Fibroblast of lung (primary cell): ENCODE results near the gene MLF2. TPM values are rescaled to one million over a fixed set of nuclear protein-coding genes. Genes with fewer than 3 reads are reported as not detected.

Experiments
- DNase-seq, 2 donors: peaks; one replicate each; pipeline versions ENCODE4 v3.0.0 to v3.0.0-alpha.2; 2010; ENCODE audit warnings: low read depth in 2 of 2
- H2AFZ ChIP-seq: 2 replicates; pipeline ENCODE4 v1.5.1; 2012; ENCODE audit warnings: low read length, control low read depth, inconsistent platforms
- H3K27ac ChIP-seq: 2 replicates; pipeline ENCODE4 v1.5.1; 2011; ENCODE audit warnings: low read length, control low read depth; ENCODE audit not compliant: insufficient read depth
- H3K27me3 ChIP-seq: 2 replicates; pipeline ENCODE4 v1.5.1; 2011; ENCODE audit warnings: mild to moderate bottlenecking, low read length; ENCODE audit not compliant: control insufficient read depth, insufficient read depth
- H3K36me3 ChIP-seq: 2 replicates; pipeline ENCODE4 v1.5.1; 2011; ENCODE audit warnings: low read length; ENCODE audit not compliant: control insufficient read depth, insufficient read depth
- H3K4me1 ChIP-seq: 2 replicates; pipeline ENCODE4 v1.5.1; 2011; ENCODE audit warnings: low read length; ENCODE audit not compliant: control insufficient read depth, insufficient read depth; ENCODE audit errors: extremely low read depth
- H3K4me2 ChIP-seq: 2 replicates; pipeline ENCODE4 v1.5.1; 2011; ENCODE audit warnings: low read length, control low read depth; ENCODE audit not compliant: insufficient read depth; ENCODE audit errors: extremely low read depth
- H3K4me3 ChIP-seq, 4 experiments: fragments of 200-600 bp in 1 of 4; sonication (generic) in 1 of 4; replicated peaks in 1 of 4; 2 replicates each; pipeline ENCODE4 v1.5.1; 2011 to 2016; ENCODE audit warnings: low read length in 4 of 4, low read depth in 3 of 4, mild to moderate bottlenecking in 3 of 4, control low read depth in 2 of 4, inconsistent platforms in 1 of 4, mixed read lengths in 1 of 4; ENCODE audit not compliant: insufficient read depth in 1 of 4; ENCODE audit errors: control extremely low read depth in 1 of 4
- H3K79me2 ChIP-seq: 2 replicates; pipeline ENCODE4 v1.5.1; 2012; ENCODE audit warnings: mild to moderate bottlenecking, low read length, inconsistent platforms; ENCODE audit not compliant: control insufficient read depth, insufficient read depth
- H3K9ac ChIP-seq: 2 replicates; pipeline ENCODE4 v1.5.1; 2011; ENCODE audit warnings: mild to moderate bottlenecking, low read length, control low read depth; ENCODE audit not compliant: insufficient read depth
- H3K9me3 ChIP-seq: 2 replicates; pipeline ENCODE4 v1.5.1; 2012; ENCODE audit warnings: low read depth, low read length; ENCODE audit not compliant: control insufficient read depth, insufficient read depth
- H4K20me1 ChIP-seq: 2 replicates; pipeline ENCODE4 v1.5.1; 2011; ENCODE audit warnings: low read length; ENCODE audit not compliant: control insufficient read depth, insufficient read depth; ENCODE audit errors: extremely low read depth
- CTCF ChIP-seq, 2 donors: IDR thresholded peaks in 1 of 2; conservative IDR thresholded peaks in 1 of 2; 1 replicate in 1 of 2; 2 replicates in 1 of 2; pipeline ENCODE4 v1.5.1; 2011 to 2012; ENCODE audit warnings: low read length in 2 of 2, control low read depth in 1 of 2, inconsistent platforms in 1 of 2, low read depth in 1 of 2, mild to moderate bottlenecking in 1 of 2
- EZH2 ChIP-seq: IDR thresholded peaks from 2 replicates; pipeline ENCODE4 v1.5.1; 2012; ENCODE audit warnings: low read length, control low read depth, mild to moderate bottlenecking; ENCODE audit errors: missing control alignments
- polyA plus RNA-seq, 2 donors: library from polyadenylated mRNA; depleted of rRNA in 1 of 2; stranded (reverse) in 1 of 2; unstranded in 1 of 2; fragments of >200 nt; gene quantifications; 2 replicates each; pipeline ENCODE4 v1.2.1, GENCODE V29; 2011 to 2012; ENCODE audit warnings: missing spikeins in 1 of 2
- total RNA-seq: library from RNA; depleted of rRNA; stranded (reverse); fragments of >200 nt; gene quantifications from 2 replicates; pipeline ENCODE4 v1.2.1, GENCODE V29; 2014

MLF2 gene
- total and polyA plus RNA-seq, 2 donors (not counting 1 experiment from before 2014, with no cell fraction given): 106 to 289 TPM

DNA sequence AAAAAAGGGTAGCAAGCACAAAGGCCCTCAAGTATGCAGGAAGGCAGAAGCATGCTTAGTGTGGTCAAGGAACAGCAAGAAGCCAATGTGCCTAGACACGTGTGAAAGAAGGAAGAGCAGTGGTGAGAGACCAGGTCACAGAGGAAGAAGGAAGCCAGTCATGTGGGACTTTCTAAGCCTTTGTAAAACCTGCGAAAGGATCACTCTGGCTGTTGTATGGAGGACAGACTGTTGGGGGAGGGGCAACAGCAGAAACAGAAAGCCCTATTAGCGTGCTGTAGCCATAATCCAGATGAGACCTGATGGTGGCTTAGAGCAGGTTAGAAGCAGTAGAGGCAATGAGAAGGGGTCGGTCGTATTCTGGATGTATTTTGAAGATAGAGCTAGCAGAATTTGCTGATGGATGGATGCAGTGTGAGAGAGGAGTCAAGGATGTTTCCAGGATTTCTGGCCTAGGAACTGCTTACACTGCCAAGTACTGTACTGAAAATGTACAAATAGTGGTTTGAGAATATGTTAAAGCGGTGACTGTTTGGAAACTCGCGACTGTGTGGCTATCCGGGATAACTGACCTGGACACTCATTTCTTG is 5.7 kb upstream of the MLF2 start:
- Histone ChIP-seq H3K27ac (no peak overlapping the region), H3K9me3 (no peaks in the 10 kb centered on the region), H4K20me1 (no peaks in the 10 kb centered on the region), H3K4me3 (no peak overlapping the region), H2AFZ (peak overlapping the region; percentile 9), H3K9ac (no peak overlapping the region), H3K79me2 (no peaks in the 10 kb centered on the region), H3K4me1 (peaks cover 6% of the 10 kb centered on the region), H3K4me2 (no peak overlapping the region), H3K36me3 (no peaks in the 10 kb centered on the region), H3K27me3 (no peaks in the 10 kb centered on the region)
- DNase-seq: no peak
- TF ChIP-seq CTCF (conservative IDR thresholded peaks at IDR 0.05 in 1 of 2, IDR thresholded peaks at IDR 0.05 in 1 of 2; ENCODE audit: low read depth in 1 of 2, low read length in 2 of 2): no peak
- no peak for TF ChIP-seq EZH2

GRCh38 chr12:6757028-6757690 is 4.2 kb upstream of the MLF2 start:
- no peaks in the 10 kb centered on the region for H3K27me3 ChIP-seq
- no peaks in the 10 kb centered on the region for H3K36me3 ChIP-seq
- no peak overlapping the region for H3K9ac ChIP-seq
- no peak overlapping the region for H3K4me2 ChIP-seq
- H3K79me2 ChIP-seq: peaks cover 6% of the 10 kb centered on the region
- no peaks in the 10 kb centered on the region for H4K20me1 ChIP-seq
- no peak for DNase-seq
- no peak for TF ChIP-seq CTCF (conservative IDR thresholded peaks at IDR 0.05 in 1 of 2, IDR thresholded peaks at IDR 0.05 in 1 of 2; ENCODE audit: low read depth in 1 of 2, low read length in 2 of 2)
- TF ChIP-seq EZH2: no peak
- no peak overlapping the region for H3K27ac ChIP-seq
- no peaks in the 10 kb centered on the region for H3K9me3 ChIP-seq
- H3K4me3 ChIP-seq: no peak overlapping the region
- H2AFZ ChIP-seq: no peak overlapping the region
- H3K4me1 ChIP-seq: peaks cover 6% of the 10 kb centered on the region

GRCh38 chr12:6754411-6754810 is 1.5 kb upstream of the MLF2 start:
- no peak overlapping the region for H3K27ac ChIP-seq
- H4K20me1 ChIP-seq: no peaks in the 10 kb centered on the region
- peaks cover 14% of the 10 kb centered on the region for H3K36me3 ChIP-seq
- no peak overlapping the region for H3K9ac ChIP-seq
- no peak overlapping the region for H3K4me2 ChIP-seq
- H3K79me2 ChIP-seq: peaks cover 26% of the 10 kb centered on the region
- TF ChIP-seq CTCF (conservative IDR thresholded peaks at IDR 0.05 in 1 of 2, IDR thresholded peaks at IDR 0.05 in 1 of 2; ENCODE audit: low read depth in 1 of 2, low read length in 2 of 2) (no peak), EZH2 (no peak)
- H2AFZ ChIP-seq: no peak overlapping the region
- H3K27me3 ChIP-seq: no peaks in the 10 kb centered on the region
- H3K9me3 ChIP-seq: no peaks in the 10 kb centered on the region
- H3K4me3 ChIP-seq: no peak overlapping the region
- no peak for DNase-seq
- peaks cover 13% of the 10 kb centered on the region for H3K4me1 ChIP-seq
